Measurements from ENCODE around the gene PAPSS2. TPM values are rescaled to one million over a fixed set of nuclear protein-coding genes. Genes with fewer than 3 reads are reported as not detected.
"Not testable (repeated sequence)": the region's sequence is repeated elsewhere in the genome, so short reads cannot be mapped to it uniquely, and the experiment has no call there.

PAPSS2 gene
- total RNA-seq, 1 experiment from 2014 or later = 209 TPM

GRCh38 chr10:87642486-87642885 lies 17.2 kb upstream of the PAPSS2 start:
- DNase-seq (ENCODE audit: extremely low read depth, low read depth) = no peak

- no peak for DNase-seq (ENCODE audit: extremely low read depth, low read depth)
Measured at GRCh38 chr10:87642988-87643387, 16.7 kb upstream of the PAPSS2 start.

- DNase-seq (ENCODE audit: extremely low read depth, low read depth) = no peak
Measured at GRCh38 chr10:87643920-87644319, 15.8 kb upstream of the PAPSS2 start.

- DNase-seq (ENCODE audit: extremely low read depth, low read depth) = not testable (repeated sequence)
Measured at GRCh38 chr10:87644500-87644899, 15.2 kb upstream of the PAPSS2 start.

GRCh38 chr10:87646192-87646909 lies 13.3 kb upstream of the PAPSS2 start:
- no peak for DNase-seq (ENCODE audit: extremely low read depth, low read depth)

- no peak for DNase-seq (ENCODE audit: extremely low read depth, low read depth)
Measured at GRCh38 chr10:87646935-87647334, 12.7 kb upstream of the PAPSS2 start.

GRCh38 chr10:87650838-87651589 lies 8.7 kb upstream of the PAPSS2 start:
- no peak for DNase-seq (ENCODE audit: extremely low read depth, low read depth)

- no peak for DNase-seq (ENCODE audit: extremely low read depth, low read depth)
Measured at GRCh38 chr10:87651801-87652200, 7.9 kb upstream of the PAPSS2 start.

GRCh38 chr10:87652261-87652660 lies 7.4 kb upstream of the PAPSS2 start:
- no peak for DNase-seq (ENCODE audit: extremely low read depth, low read depth)

GRCh38 chr10:87654212-87654611 lies 5.5 kb upstream of the PAPSS2 start:
- no peak for DNase-seq (ENCODE audit: extremely low read depth, low read depth)

GRCh38 chr10:87656431-87657072 lies 3.1 kb upstream of the PAPSS2 start:
- DNase-seq (ENCODE audit: extremely low read depth, low read depth) = no peak

- DNase-seq (ENCODE audit: extremely low read depth, low read depth) = peak; percentile 88
Measured at GRCh38 chr10:87657371-87657770, 2.3 kb upstream of the PAPSS2 start.

- peak; percentile 71 for DNase-seq (ENCODE audit: extremely low read depth, low read depth)
Measured at GRCh38 chr10:87658321-87658795, 1.3 kb upstream of the PAPSS2 start.

- peak; percentile 56 for DNase-seq (ENCODE audit: extremely low read depth, low read depth)
Measured at GRCh38 chr10:87658858-87659555, 671 bp upstream of the PAPSS2 start.

- DNase-seq (ENCODE audit: extremely low read depth, low read depth) = peak; percentile 73
Measured at GRCh38 chr10:87660484-87661133, 931 bp downstream of the PAPSS2 start.

- DNase-seq (ENCODE audit: extremely low read depth, low read depth) = peak; percentile 76
Measured at GRCh38 chr10:87661861-87662785, 2.4 kb downstream of the PAPSS2 start.

- no peak for DNase-seq (ENCODE audit: extremely low read depth, low read depth)
Measured at GRCh38 chr10:87664276-87664701, 4.6 kb downstream of the PAPSS2 start.

GRCh38 chr10:87667493-87667892 lies 7.8 kb downstream of the PAPSS2 start:
- no peak for DNase-seq (ENCODE audit: extremely low read depth, low read depth)

Data from NCI-H460 (cell line).